HG03457 (cell line): ENCODE data around the gene MFSD1.
A peak's percentile ranks its signal among the peaks of the same experiment; 100 is the strongest.

Source experiments
- ATAC-seq: cut with Tn5 transposase; IDR thresholded peaks from one replicate; pipeline ENCODE4 v1.9.1; 2021; ENCODE audit warnings: moderate number of reproducible peaks; ENCODE audit not compliant: unreplicated experiment

MFSD1 gene

DNA sequence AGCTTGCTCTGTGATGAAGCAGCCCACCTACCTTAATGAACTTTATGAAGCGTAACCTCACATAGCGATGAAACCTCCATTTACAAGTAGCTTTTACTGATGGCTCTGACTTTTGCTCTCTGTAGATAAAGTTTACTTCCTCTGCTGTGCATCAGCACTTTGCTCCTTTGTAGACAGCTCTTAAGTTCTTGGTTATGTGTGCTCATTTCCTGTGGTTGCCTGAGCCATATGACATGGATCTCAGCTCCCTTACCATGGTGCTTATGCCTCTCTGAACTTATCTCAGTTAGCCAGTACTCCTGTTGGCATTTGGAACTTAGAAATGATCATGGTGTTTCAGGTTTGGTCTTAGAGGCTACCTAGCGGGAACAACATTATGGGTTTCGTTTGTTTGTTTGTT lies 7.8 kb downstream of the MFSD1 start:
- no peak for ATAC-seq

DNA sequence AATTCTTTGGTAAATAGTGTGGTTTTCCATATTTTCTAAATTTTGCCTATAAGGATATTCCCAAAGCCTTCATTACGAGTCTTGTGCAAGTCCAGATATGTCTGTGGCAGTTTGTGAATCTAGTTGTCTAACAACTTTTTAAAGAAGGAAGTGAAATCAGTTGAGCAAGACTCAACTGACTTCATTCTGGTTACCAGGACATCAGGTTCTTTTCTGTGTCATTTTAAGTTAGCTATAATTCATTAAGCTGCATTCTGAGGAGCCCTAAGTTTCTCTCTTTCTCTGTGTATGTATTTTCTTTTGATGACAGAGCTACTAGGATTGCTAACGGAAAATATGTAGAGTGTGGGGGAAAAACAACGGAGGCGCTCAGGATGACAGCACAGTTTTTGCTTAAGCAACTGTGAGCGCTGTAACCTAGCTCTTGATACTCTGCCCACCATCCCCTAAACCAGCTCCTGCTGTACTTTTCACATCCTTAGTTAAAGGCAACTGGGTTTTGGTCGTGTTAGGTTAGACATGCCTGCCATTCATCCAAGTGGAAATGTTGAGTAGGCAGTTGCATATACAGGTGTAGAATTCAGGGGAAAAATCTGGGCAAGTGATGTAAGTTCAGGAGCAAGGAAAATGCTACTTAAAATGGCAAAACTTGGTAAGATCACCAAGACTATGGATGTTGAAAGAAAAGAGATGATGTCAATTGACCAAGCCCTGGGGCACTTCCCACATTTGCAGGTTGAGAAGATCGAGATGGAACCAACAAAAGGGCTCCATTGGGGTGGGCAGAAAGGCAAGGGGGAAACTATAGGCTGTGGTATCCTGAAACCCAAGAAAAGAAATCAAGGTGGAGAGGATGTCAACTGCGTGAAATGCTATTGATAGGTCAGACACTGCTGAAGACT lies 9.2 kb downstream of the MFSD1 start:
- ATAC-seq = no peak

GRCh38 chr3:158819282-158819681 lies 17.4 kb downstream of the MFSD1 start:
- ATAC-seq = no peak

DNA sequence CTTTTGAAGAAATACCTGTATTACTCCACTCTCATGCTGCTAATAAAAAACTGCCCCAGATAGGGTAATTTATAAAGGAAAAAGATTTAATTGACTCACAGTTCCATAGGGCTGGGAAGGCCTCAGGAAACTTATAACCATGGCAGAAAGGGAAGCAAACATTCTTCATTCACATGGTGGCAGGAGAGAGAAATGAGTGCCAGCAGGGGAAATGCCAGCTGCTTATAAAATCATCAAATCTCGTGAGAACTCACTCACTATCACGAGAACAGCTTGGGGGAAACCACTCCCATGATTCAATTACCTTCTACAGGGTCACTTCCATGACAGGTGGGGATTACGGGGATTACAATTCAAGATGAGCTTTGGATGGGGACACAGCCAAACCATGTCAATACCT lies 18.7 kb downstream of the MFSD1 start:
- ATAC-seq = no peak

GRCh38 chr3:158821847-158822246 lies 20.0 kb downstream of the MFSD1 start:
- ATAC-seq = no peak

DNA sequence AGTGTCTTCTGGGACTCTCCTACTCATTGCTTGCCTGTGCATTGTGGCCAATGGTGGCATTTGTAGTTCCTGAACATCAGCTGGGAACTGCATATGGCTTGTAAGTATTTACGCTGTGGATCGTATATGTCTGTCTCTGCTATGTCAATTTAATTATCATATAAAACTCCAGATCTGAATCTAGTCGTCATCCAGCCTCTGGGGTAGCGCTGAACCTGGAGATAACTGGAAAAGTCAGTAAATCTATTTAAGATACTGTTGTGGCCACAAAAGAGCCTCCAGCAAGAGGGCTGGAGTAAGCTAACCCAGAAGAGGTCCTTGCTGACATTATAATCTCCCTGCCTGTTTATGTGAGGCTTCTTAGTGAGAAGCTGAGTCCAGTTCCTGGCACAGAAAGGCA lies 21.6 kb downstream of the MFSD1 start:
- no peak for ATAC-seq

GRCh38 chr3:158827773-158828172 lies 25.9 kb downstream of the MFSD1 start:
- ATAC-seq = no peak

GRCh38 chr3:158830391-158830790 lies 28.5 kb downstream of the MFSD1 start:
- ATAC-seq = no peak

DNA sequence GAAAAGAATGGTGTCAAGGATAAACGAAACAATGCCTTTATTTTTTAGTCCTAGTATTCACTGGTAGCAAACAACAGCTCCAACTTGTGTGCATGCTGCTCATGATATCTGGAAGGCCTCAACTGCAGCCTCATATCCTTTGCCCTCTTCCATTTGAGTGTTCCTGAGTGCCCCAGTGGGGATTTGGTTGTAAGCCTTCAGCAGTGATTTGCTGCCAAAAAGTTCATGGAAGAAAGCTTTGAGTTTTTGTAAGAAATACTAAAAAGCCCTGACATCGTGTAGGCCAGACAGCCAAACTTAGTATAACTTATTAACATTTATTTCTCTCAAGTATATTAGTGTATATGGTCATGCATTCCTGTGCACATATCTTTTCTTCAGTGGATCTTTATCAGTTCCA lies 30.0 kb downstream of the MFSD1 start:
- ATAC-seq = no peak

- no peak for ATAC-seq
Measured at GRCh38 chr3:158835631-158836030, 33.8 kb downstream of the MFSD1 start.

DNA sequence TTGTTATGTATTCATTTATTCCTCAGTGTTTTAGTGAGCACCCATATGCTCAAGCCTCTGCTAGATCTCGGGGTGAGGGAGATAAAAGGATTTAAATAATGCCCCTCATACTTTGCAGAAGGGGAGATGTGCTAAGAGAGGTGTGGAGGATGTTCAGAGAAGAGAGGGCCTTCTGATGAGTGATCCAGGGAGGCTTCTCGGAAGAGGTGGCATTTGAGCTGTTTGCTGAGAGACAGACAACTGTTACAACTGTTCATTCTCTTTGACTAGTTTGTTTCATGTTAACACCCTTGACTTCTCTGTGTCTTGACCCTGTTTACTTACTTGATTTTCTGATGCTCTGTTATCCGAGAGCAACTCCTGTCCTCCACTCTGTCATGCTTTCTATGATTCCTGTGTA lies 34.5 kb downstream of the MFSD1 start:
- ATAC-seq = no peak

GRCh38 chr3:158837240-158837639 lies 35.4 kb downstream of the MFSD1 start:
- no peak for ATAC-seq

DNA sequence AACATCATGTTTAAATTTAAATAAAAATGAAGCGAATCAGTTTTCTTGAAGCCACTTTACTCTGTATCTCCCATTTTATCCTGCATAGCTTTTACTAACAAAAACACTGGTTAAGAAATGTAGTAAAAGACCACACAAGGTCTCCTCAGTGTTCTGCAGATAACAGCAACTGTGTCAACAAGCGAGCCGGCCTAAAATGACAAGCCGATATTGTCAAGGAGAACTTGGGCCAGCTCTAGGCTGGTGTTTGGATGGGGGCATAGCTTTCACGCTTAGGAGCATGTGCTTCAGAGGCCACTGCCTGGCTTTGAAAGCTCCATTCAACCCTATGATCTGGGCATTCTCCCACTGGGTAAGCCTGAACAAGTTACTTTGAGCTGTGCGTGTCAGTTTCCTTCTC lies 38.1 kb downstream of the MFSD1 start:
- ATAC-seq = no peak

- no peak for ATAC-seq
Measured at GRCh38 chr3:158841387-158841786, 39.5 kb downstream of the MFSD1 start.

GRCh38 chr3:158842976-158843375 lies 41.1 kb downstream of the MFSD1 start:
- no peak for ATAC-seq

GRCh38 chr3:158845765-158846350 lies 44.0 kb downstream of the MFSD1 start:
- no peak for ATAC-seq

- peak; percentile 84 for ATAC-seq
Measured at GRCh38 chr3:158846803-158847451, 45.1 kb downstream of the MFSD1 start.

- peak; percentile 19 for ATAC-seq
Measured at GRCh38 chr3:158847452-158847821, 45.6 kb downstream of the MFSD1 start.

GRCh38 chr3:158847885-158848284 lies 46.0 kb downstream of the MFSD1 start:
- no peak for ATAC-seq

GRCh38 chr3:158849757-158850156 lies 47.9 kb downstream of the MFSD1 start:
- ATAC-seq = no peak

GRCh38 chr3:158859362-158859761 lies 57.5 kb downstream of the MFSD1 start:
- ATAC-seq = no peak

GRCh38 chr3:158863247-158863646 lies 61.4 kb downstream of the MFSD1 start:
- no peak for ATAC-seq
